ENCODE data around the gene FANCC.

FANCC gene

GRCh38 chr9:95070549-95071021 lies 246.9 kb downstream of the FANCC start:
- TF ChIP-seq CTCF (IDR thresholded peaks at IDR 0.05; ENCODE audit: control insufficient read depth, insufficient read depth, low read depth, low read length, missing control alignments) = no peak
- no peak for DNase-seq (ENCODE audit: low read depth)
- no peak overlapping the region for H3K4me3 ChIP-seq (ENCODE audit: control insufficient read depth, low read depth, low read length)

GRCh38 chr9:95067897-95068296 lies 249.6 kb downstream of the FANCC start:
- no peak overlapping the region for H3K4me3 ChIP-seq (ENCODE audit: control insufficient read depth, low read depth, low read length)
- DNase-seq (ENCODE audit: low read depth) = no peak
- no peak for TF ChIP-seq CTCF (IDR thresholded peaks at IDR 0.05; ENCODE audit: control insufficient read depth, insufficient read depth, low read depth, low read length, missing control alignments)

GRCh38 chr9:95067057-95067456 lies 250.5 kb downstream of the FANCC start:
- TF ChIP-seq CTCF (IDR thresholded peaks at IDR 0.05; ENCODE audit: control insufficient read depth, insufficient read depth, low read depth, low read length, missing control alignments) = no peak
- H3K4me3 ChIP-seq (ENCODE audit: control insufficient read depth, low read depth, low read length) = no peak overlapping the region
- DNase-seq (ENCODE audit: low read depth) = no peak

GRCh38 chr9:95065224-95065623 lies 252.3 kb downstream of the FANCC start:
- TF ChIP-seq CTCF (IDR thresholded peaks at IDR 0.05; ENCODE audit: control insufficient read depth, insufficient read depth, low read depth, low read length, missing control alignments) = no peak
- H3K4me3 ChIP-seq (ENCODE audit: control insufficient read depth, low read depth, low read length) = no peak overlapping the region
- DNase-seq (ENCODE audit: low read depth) = no peak

GRCh38 chr9:95063300-95063699 lies 254.2 kb downstream of the FANCC start:
- no peak overlapping the region for H3K4me3 ChIP-seq (ENCODE audit: control insufficient read depth, low read depth, low read length)
- TF ChIP-seq CTCF (IDR thresholded peaks at IDR 0.05; ENCODE audit: control insufficient read depth, insufficient read depth, low read depth, low read length, missing control alignments) = no peak
- no peak for DNase-seq (ENCODE audit: low read depth)

- H3K4me3 ChIP-seq (ENCODE audit: control insufficient read depth, low read depth, low read length) = no peak overlapping the region
- no peak for TF ChIP-seq CTCF (IDR thresholded peaks at IDR 0.05; ENCODE audit: control insufficient read depth, insufficient read depth, low read depth, low read length, missing control alignments)
- DNase-seq (ENCODE audit: low read depth) = no peak
Measured at GRCh38 chr9:95062596-95063065, 254.9 kb downstream of the FANCC start.
